Measurements from ENCODE around the gene FNBP1.

DNA sequence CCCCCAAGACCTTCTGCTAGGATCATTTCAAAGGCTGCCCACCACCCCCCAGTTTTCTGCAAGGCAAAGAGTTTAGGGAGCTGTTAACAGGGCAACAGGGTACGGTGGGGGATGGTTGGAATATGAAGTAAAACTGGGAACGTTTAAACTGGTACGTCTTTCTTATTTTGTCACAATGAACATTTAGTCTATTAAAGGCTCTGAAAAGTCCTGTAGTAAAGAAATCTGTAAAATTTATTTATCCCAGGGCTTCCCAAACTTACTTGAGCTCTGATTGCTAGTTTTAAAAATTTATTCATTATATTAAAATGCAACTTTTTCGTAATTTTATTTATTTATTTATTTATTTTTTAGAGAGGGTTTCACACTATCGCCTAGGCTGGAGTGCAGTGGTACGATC lies 145.7 kb downstream of the FNBP1 start:
- TF ChIP-seq, protein P1, sequence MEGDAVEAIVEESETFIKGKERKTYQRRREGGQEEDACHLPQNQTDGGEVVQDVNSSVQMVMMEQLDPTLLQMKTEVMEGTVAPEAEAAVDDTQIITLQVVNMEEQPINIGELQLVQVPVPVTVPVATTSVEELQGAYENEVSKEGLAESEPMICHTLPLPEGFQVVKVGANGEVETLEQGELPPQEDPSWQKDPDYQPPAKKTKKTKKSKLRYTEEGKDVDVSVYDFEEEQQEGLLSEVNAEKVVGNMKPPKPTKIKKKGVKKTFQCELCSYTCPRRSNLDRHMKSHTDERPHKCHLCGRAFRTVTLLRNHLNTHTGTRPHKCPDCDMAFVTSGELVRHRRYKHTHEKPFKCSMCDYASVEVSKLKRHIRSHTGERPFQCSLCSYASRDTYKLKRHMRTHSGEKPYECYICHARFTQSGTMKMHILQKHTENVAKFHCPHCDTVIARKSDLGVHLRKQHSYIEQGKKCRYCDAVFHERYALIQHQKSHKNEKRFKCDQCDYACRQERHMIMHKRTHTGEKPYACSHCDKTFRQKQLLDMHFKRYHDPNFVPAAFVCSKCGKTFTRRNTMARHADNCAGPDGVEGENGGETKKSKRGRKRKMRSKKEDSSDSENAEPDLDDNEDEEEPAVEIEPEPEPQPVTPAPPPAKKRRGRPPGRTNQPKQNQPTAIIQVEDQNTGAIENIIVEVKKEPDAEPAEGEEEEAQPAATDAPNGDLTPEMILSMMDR (conservative IDR thresholded peaks at IDR 0.05; ENCODE audit: low read depth, low read length) = no peak
- no peak for TF ChIP-seq EZH2 (IDR thresholded peaks at IDR 0.05; ENCODE audit: low read length, unreplicated experiment)
